Endodermal cell (in vitro differentiated cells): ENCODE results near the gene HBQ1. TPM values are rescaled to one million over a fixed set of nuclear protein-coding genes. Genes with fewer than 3 reads are reported as not detected.

Source experiments
- DNase-seq: peaks from one replicate; pipeline ENCODE4 v3.0.0-alpha.2; 2017
- H3K27ac ChIP-seq: 2 replicates; pipeline ENCODE4 v1.5.1; 2013; ENCODE audit warnings: mild to moderate bottlenecking, low read depth, low read length, moderate library complexity
- H3K27me3 ChIP-seq: 2 replicates; pipeline ENCODE4 v1.6.1; 2013; ENCODE audit warnings: mild to moderate bottlenecking, low read length, moderate library complexity; ENCODE audit not compliant: insufficient read depth, control insufficient read depth, poor library complexity, severe bottlenecking
- H3K36me3 ChIP-seq: 2 replicates; pipeline ENCODE4 v1.7.0; 2013; ENCODE audit warnings: mild to moderate bottlenecking, low read length, moderate library complexity; ENCODE audit not compliant: control insufficient read depth, insufficient read depth
- H3K4me1 ChIP-seq: one replicate; pipeline ENCODE4 v1.7.0; 2013; ENCODE audit warnings: low read length; ENCODE audit not compliant: control insufficient read depth, insufficient read depth
- H3K4me3 ChIP-seq: 2 replicates; pipeline ENCODE4 v1.5.1; 2013; ENCODE audit warnings: mild to moderate bottlenecking, low read length, moderate library complexity
- H3K9ac ChIP-seq: 2 replicates; pipeline ENCODE4 v1.6.1; 2013; ENCODE audit warnings: mild to moderate bottlenecking, low read length, moderate library complexity; ENCODE audit not compliant: poor library complexity, severe bottlenecking; ENCODE audit errors: extremely low read depth
- H3K9me3 ChIP-seq: 2 replicates; pipeline ENCODE4 v1.6.1; 2013; ENCODE audit warnings: mild to moderate bottlenecking, low read length, moderate library complexity; ENCODE audit not compliant: control insufficient read depth
- H3K27ac Mint-ChIP-seq: 2 replicates; pipeline ENCODE4 v1.8.0; 2020; ENCODE audit warnings: mixed read lengths
- H3K27me3 Mint-ChIP-seq: 2 replicates; pipeline ENCODE4 v1.8.0; 2021; ENCODE audit warnings: mild to moderate bottlenecking, mixed read lengths; ENCODE audit not compliant: insufficient read depth
- H3K36me3 Mint-ChIP-seq: 2 replicates; pipeline ENCODE4 v1.8.0; 2020; ENCODE audit warnings: low read depth, mixed read lengths
- H3K4me1 Mint-ChIP-seq: 2 replicates; pipeline ENCODE4 v1.8.0; 2020; ENCODE audit warnings: mixed read lengths
- H3K4me3 Mint-ChIP-seq: 2 replicates; pipeline ENCODE4 v1.8.0; 2020; ENCODE audit warnings: mild to moderate bottlenecking, moderate library complexity, mixed read lengths
- H3K9me3 Mint-ChIP-seq: 2 replicates; pipeline ENCODE4 v1.8.0; 2020; ENCODE audit warnings: mild to moderate bottlenecking, mixed read lengths
- CTCF ChIP-seq: fragments of 200-600 bp; sonication (generic); conservative IDR thresholded peaks from 2 replicates; pipeline ENCODE4 v1.5.0; 2021; ENCODE audit warnings: antibody characterized with exemption, mild to moderate bottlenecking
- WGBS, 2 experiments: methylation state at CpG; one replicate each; pipeline versions ENCODE4 v1.1.5 to v1.1.7; 2013; ENCODE audit warnings: missing lambda C conversion rate in 2 of 2, mixed read lengths in 1 of 2; ENCODE audit not compliant: insufficient coverage in 1 of 2, insufficient read length in 1 of 2; 5-methylcytosine and 5-hydroxymethylcytosine counted together
- total RNA-seq, 2 donors: library from RNA; stranded (reverse); fragmentation: NEBNext Ultra II Directional in 1 of 2; extraction: Animal tissue kit (Norgen Biotek cat#: 25700) in 1 of 2; gene quantifications; 2 replicates in 1 of 2; 3 replicates in 1 of 2; pipeline ENCODE4 v1.2.1, GENCODE V29; 2021

Gene HBQ1
- total RNA-seq, 2 donors from 2014 or later = 1.2 to 1.3 TPM

GRCh38 chr16:142405-142967 is 37.8 kb upstream of the HBQ1 start:
- Mint-ChIP-seq H3K27me3 (peaks cover 20% of the 10 kb centered on the region), H3K4me3 (no peak overlapping the region), H3K27ac (no peak overlapping the region), H3K9me3 (no peaks in the 10 kb centered on the region), H3K4me1 (no peaks in the 10 kb centered on the region), H3K36me3 (no peaks in the 10 kb centered on the region)
- Histone ChIP-seq H3K9ac (no peak overlapping the region), H3K27ac (no peak overlapping the region), H3K4me1 (no peaks in the 10 kb centered on the region), H3K27me3 (no peaks in the 10 kb centered on the region), H3K9me3 (no peaks in the 10 kb centered on the region), H3K36me3 (no peaks in the 10 kb centered on the region), H3K4me3 (no peak overlapping the region)
- DNase-seq = no peak
- WGBS, 2 experiments = 86 to 93% methylated on average over 8 to 12 of the region's 12 CpGs
- no peak for TF ChIP-seq CTCF

- no peak for TF ChIP-seq CTCF
- no peak for DNase-seq
- Mint-ChIP-seq H3K27me3 (peaks cover 20% of the 10 kb centered on the region), H3K27ac (no peak overlapping the region), H3K36me3 (no peaks in the 10 kb centered on the region), H3K9me3 (no peaks in the 10 kb centered on the region), H3K4me1 (no peaks in the 10 kb centered on the region), H3K4me3 (no peak overlapping the region)
- no peak overlapping the region for H3K27ac ChIP-seq
- H3K4me3 ChIP-seq = no peak overlapping the region
- no peak overlapping the region for H3K9ac ChIP-seq
- no peaks in the 10 kb centered on the region for H3K27me3 ChIP-seq
- no peaks in the 10 kb centered on the region for H3K4me1 ChIP-seq
- 88 to 92% methylated on average over 3 to 6 of the region's 6 CpGs for WGBS, 2 experiments
- no peaks in the 10 kb centered on the region for H3K36me3 ChIP-seq
- no peaks in the 10 kb centered on the region for H3K9me3 ChIP-seq
Observed at GRCh38 chr16:143047-143446, 37.2 kb upstream of the HBQ1 start.

GRCh38 chr16:143456-143855 is 36.8 kb upstream of the HBQ1 start:
- no peaks in the 10 kb centered on the region for H3K36me3 Mint-ChIP-seq
- Histone ChIP-seq H3K9ac (no peak overlapping the region), H3K27ac (no peak overlapping the region), H3K4me3 (no peak overlapping the region), H3K4me1 (no peaks in the 10 kb centered on the region), H3K36me3 (no peaks in the 10 kb centered on the region), H3K27me3 (peaks cover 2% of the 10 kb centered on the region), H3K9me3 (no peaks in the 10 kb centered on the region)
- no peaks in the 10 kb centered on the region for H3K4me1 Mint-ChIP-seq
- H3K27ac Mint-ChIP-seq = no peak overlapping the region
- peaks cover 23% of the 10 kb centered on the region for H3K27me3 Mint-ChIP-seq
- DNase-seq = no peak
- TF ChIP-seq CTCF = no peak
- no peaks in the 10 kb centered on the region for H3K9me3 Mint-ChIP-seq
- WGBS, 2 experiments = 78 to 92% methylated on average over 2 to 6 of the region's 6 CpGs
- H3K4me3 Mint-ChIP-seq = no peak overlapping the region
